ENCODE measurements around the gene TPSD1.
"Not testable (repeated sequence)": the region's sequence is repeated elsewhere in the genome, so short reads cannot be mapped to it uniquely, and the experiment has no call there.

TPSD1 gene

GRCh38 chr16:1221628-1222552, 34.0 kb upstream of the TPSD1 start:
- no peak for DNase-seq

- DNase-seq: no peak
Observed at GRCh38 chr16:1222553-1223354, 33.1 kb upstream of the TPSD1 start.

GRCh38 chr16:1223355-1224214, 32.3 kb upstream of the TPSD1 start:
- DNase-seq: no peak

GRCh38 chr16:1224558-1224957, 31.3 kb upstream of the TPSD1 start:
- DNase-seq: no peak

- no peak for DNase-seq
Observed at GRCh38 chr16:1225051-1225451, 30.8 kb upstream of the TPSD1 start, which contains the start of gene TPSG1. TSS of gene TPSG1 (minus strand) at chr16:1225268. CDS start at chr16:1225252, 16 bp downstream.

GRCh38 chr16:1225728-1226311, 30.0 kb upstream of the TPSD1 start:
- DNase-seq: not testable (repeated sequence)

GRCh38 chr16:1226692-1227091, 29.2 kb upstream of the TPSD1 start:
- DNase-seq: not testable (repeated sequence)

- not testable (repeated sequence) for DNase-seq
Observed at GRCh38 chr16:1228227-1228626, 27.6 kb upstream of the TPSD1 start.

- not testable (repeated sequence) for DNase-seq
Observed at GRCh38 chr16:1229476-1229875, 26.4 kb upstream of the TPSD1 start.

GRCh38 chr16:1230084-1230470, 25.8 kb upstream of the TPSD1 start, which contains the start of gene TPSB2:
TSS of gene TPSB2 (minus strand) at chr16:1230184. CDS start at chr16:1229951, 233 bp downstream.
- not testable (repeated sequence) for DNase-seq

- not testable (repeated sequence) for DNase-seq
Observed at GRCh38 chr16:1230471-1231212, 25.2 kb upstream of the TPSD1 start.

GRCh38 chr16:1231301-1231700, 24.6 kb upstream of the TPSD1 start:
- not testable (repeated sequence) for DNase-seq

GRCh38 chr16:1232049-1232748, 23.7 kb upstream of the TPSD1 start:
- DNase-seq: not testable (repeated sequence)

GRCh38 chr16:1236659-1237058, 19.2 kb upstream of the TPSD1 start:
- not testable (repeated sequence) for DNase-seq

GRCh38 chr16:1237990-1238389, 17.9 kb upstream of the TPSD1 start:
- no peak for DNase-seq

- DNase-seq: not testable (repeated sequence)
Observed at GRCh38 chr16:1238909-1239308, 17.0 kb upstream of the TPSD1 start.

- not testable (repeated sequence) for DNase-seq
Observed at GRCh38 chr16:1239575-1239974, 16.3 kb upstream of the TPSD1 start.

GRCh38 chr16:1240436-1240835, 15.4 kb upstream of the TPSD1 start, which contains the start of gene TPSAB1:
TSS of gene TPSAB1 (plus strand) at chr16:1240705. CDS start at chr16:1240939, 234 bp downstream.
- DNase-seq: not testable (repeated sequence)

- DNase-seq: not testable (repeated sequence)
Observed at GRCh38 chr16:1241081-1241480, 14.8 kb upstream of the TPSD1 start.

- DNase-seq: not testable (repeated sequence)
Observed at GRCh38 chr16:1243363-1243762, 12.5 kb upstream of the TPSD1 start.

Data from activated CD4-positive, alpha-beta T cell treated with anti-CD3 and anti-CD28 coated beads for 48 hours (primary cell).